Mesendoderm (in vitro differentiated cells): ENCODE results near the gene STAT5A.

Experiments
- DNase-seq: peaks from one replicate; pipeline ENCODE4 v3.0.0; 2013
- H2AK5ac ChIP-seq: 2 replicates; pipeline ENCODE4 v1.6.1; 2013; ENCODE audit warnings: low read length, inconsistent platforms
- H2BK120ac ChIP-seq: 2 replicates; pipeline ENCODE4 v1.6.1; 2013; ENCODE audit warnings: low read depth, mild to moderate bottlenecking, low read length, moderate library complexity, mixed read lengths
- H2BK15ac ChIP-seq: replicated peaks from 2 replicates; pipeline ENCODE4 v1.6.1; 2013; ENCODE audit warnings: low read depth, mild to moderate bottlenecking, moderate library complexity
- H2BK5ac ChIP-seq: 2 replicates; pipeline ENCODE4 v1.6.1; 2013; ENCODE audit warnings: low read length, inconsistent platforms
- H3K18ac ChIP-seq: 2 replicates; pipeline ENCODE4 v1.6.1; 2013; ENCODE audit warnings: mild to moderate bottlenecking, low read length, mixed read lengths
- H3K23ac ChIP-seq: one replicate; pipeline ENCODE4 v1.6.1; 2013; ENCODE audit warnings: low read length
- H3K27ac ChIP-seq: 2 replicates; pipeline ENCODE4 v1.5.1; 2013; ENCODE audit warnings: low read depth, mild to moderate bottlenecking, inconsistent platforms, low read length, moderate library complexity
- H3K27me3 ChIP-seq: 2 replicates; pipeline ENCODE4 v1.6.1; 2013; ENCODE audit warnings: low read length, control low read depth, mild to moderate bottlenecking, inconsistent platforms; ENCODE audit not compliant: insufficient read depth, poor library complexity
- H3K36me3 ChIP-seq: 2 replicates; pipeline ENCODE4 v1.6.1; 2013; ENCODE audit warnings: low read length, inconsistent platforms; ENCODE audit not compliant: control insufficient read depth, insufficient read depth
- H3K4ac ChIP-seq: one replicate; pipeline ENCODE4 v1.6.1; 2013; ENCODE audit warnings: low read depth, mild to moderate bottlenecking, low read length, moderate library complexity
- H3K4me1 ChIP-seq: 2 replicates; pipeline ENCODE4 v1.6.1; 2013; ENCODE audit warnings: low read depth, low read length, inconsistent platforms; ENCODE audit not compliant: control insufficient read depth
- H3K4me2 ChIP-seq: 2 replicates; pipeline ENCODE4 v1.6.1; 2013; ENCODE audit warnings: low read length
- H3K4me3 ChIP-seq: 2 replicates; pipeline ENCODE4 v1.5.1; 2013; ENCODE audit warnings: mild to moderate bottlenecking, low read length
- H3K56ac ChIP-seq: one replicate; pipeline ENCODE4 v1.6.1; 2013; ENCODE audit warnings: low read length
- H3K79me1 ChIP-seq: 2 replicates; pipeline ENCODE4 v1.6.1; 2013; ENCODE audit warnings: low read length, inconsistent platforms
- H3K79me2 ChIP-seq: 2 replicates; pipeline ENCODE4 v1.6.1; 2013; ENCODE audit warnings: mild to moderate bottlenecking, low read length; ENCODE audit not compliant: control insufficient read depth, insufficient read depth
- H3K9ac ChIP-seq: 2 replicates; pipeline ENCODE4 v1.6.1; 2013; ENCODE audit warnings: low read length, inconsistent platforms
- H4K5ac ChIP-seq: one replicate; pipeline ENCODE4 v1.6.1; 2013; ENCODE audit warnings: low read length
- H4K8ac ChIP-seq: one replicate; pipeline ENCODE4 v1.6.1; 2013; ENCODE audit warnings: low read depth, mild to moderate bottlenecking, control low read depth, low read length, moderate library complexity
- WGBS: extraction: QIAGEN DNeasy Blood & Tissue Kit; methylation state at CpG from one replicate; pipeline ENCODE4 v1.1.7; 2013; ENCODE audit warnings: low lambda C conversion rate, missing lambda C conversion rate; ENCODE audit not compliant: insufficient coverage; ENCODE audit errors: extremely low coverage; 5-methylcytosine and 5-hydroxymethylcytosine counted together

Gene STAT5A

GRCh38 chr17:42284024-42284369, 4.3 kb upstream of the STAT5A start:
- H3K4ac ChIP-seq = no peak overlapping the region
- no peak overlapping the region for H2BK5ac ChIP-seq
- H3K79me1 ChIP-seq = no peaks in the 10 kb centered on the region
- no peak overlapping the region for H2BK120ac ChIP-seq
- no peaks in the 10 kb centered on the region for H3K36me3 ChIP-seq
- H3K56ac ChIP-seq = no peak overlapping the region
- no peak overlapping the region for H4K8ac ChIP-seq
- peaks cover 3% of the 10 kb centered on the region for H3K27me3 ChIP-seq
- no peak overlapping the region for H3K18ac ChIP-seq
- no peak overlapping the region for H3K23ac ChIP-seq
- H3K79me2 ChIP-seq = no peaks in the 10 kb centered on the region
- H2BK15ac ChIP-seq = no peak overlapping the region
- no CpG with 5 or more reads among the region's 5 CpGs for WGBS
- H3K4me3 ChIP-seq = no peak overlapping the region
- no peak overlapping the region for H4K5ac ChIP-seq
- H2AK5ac ChIP-seq = no peak overlapping the region
- no peaks in the 10 kb centered on the region for H3K4me1 ChIP-seq
- H3K4me2 ChIP-seq = no peak overlapping the region
- H3K9ac ChIP-seq = no peak overlapping the region
- H3K27ac ChIP-seq = no peak overlapping the region
- DNase-seq = no peak

DNA sequence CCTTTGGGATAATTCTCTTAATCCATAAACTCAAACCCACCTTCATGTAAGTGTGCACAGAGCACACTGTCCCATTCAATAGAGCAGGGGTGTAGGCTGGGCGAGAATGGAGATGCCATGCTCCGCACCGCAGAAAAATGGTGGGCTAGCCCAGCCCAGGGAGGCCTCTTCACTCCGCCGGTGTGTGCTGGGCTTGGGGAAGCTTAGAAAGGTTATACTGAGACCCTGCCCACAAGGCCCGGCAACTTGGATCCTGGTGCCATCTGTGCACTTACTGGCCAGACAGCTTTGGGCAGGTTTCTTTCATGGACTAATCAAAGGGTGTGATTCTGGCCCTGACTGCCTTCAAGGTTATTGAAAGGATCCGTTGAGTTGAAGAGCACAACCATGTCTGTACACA, 3.7 kb upstream of the STAT5A start:
- WGBS = no CpG with 5 or more reads among the region's 7 CpGs
- Histone ChIP-seq H2BK5ac (no peak overlapping the region), H3K4me2 (no peak overlapping the region), H3K9ac (no peak overlapping the region), H4K8ac (no peak overlapping the region), H3K79me1 (no peaks in the 10 kb centered on the region), H4K5ac (no peak overlapping the region), H3K27ac (no peak overlapping the region), H2BK15ac (no peak overlapping the region), H3K79me2 (no peaks in the 10 kb centered on the region), H2BK120ac (no peak overlapping the region), H3K23ac (no peak overlapping the region), H3K36me3 (no peaks in the 10 kb centered on the region), H2AK5ac (no peak overlapping the region), H3K4ac (no peak overlapping the region), H3K56ac (no peak overlapping the region), H3K27me3 (peaks cover 3% of the 10 kb centered on the region), H3K18ac (no peak overlapping the region), H3K4me1 (no peaks in the 10 kb centered on the region), H3K4me3 (no peak overlapping the region)
- no peak for DNase-seq

- DNase-seq = no peak
- Histone ChIP-seq H3K4me1 (no peaks in the 10 kb centered on the region), H3K27ac (no peak overlapping the region), H3K79me2 (no peaks in the 10 kb centered on the region), H4K5ac (no peak overlapping the region), H2BK15ac (no peak overlapping the region), H3K4ac (no peak overlapping the region), H2BK120ac (no peak overlapping the region), H3K36me3 (no peaks in the 10 kb centered on the region), H3K4me3 (no peak overlapping the region), H3K79me1 (no peaks in the 10 kb centered on the region), H3K9ac (no peak overlapping the region), H3K23ac (no peak overlapping the region), H3K4me2 (no peak overlapping the region), H3K18ac (no peak overlapping the region), H3K56ac (no peak overlapping the region), H2AK5ac (no peak overlapping the region), H4K8ac (no peak overlapping the region), H2BK5ac (no peak overlapping the region), H3K27me3 (peaks cover 3% of the 10 kb centered on the region)
- no CpG with 5 or more reads among the region's 11 CpGs for WGBS
Measured at GRCh38 chr17:42285346-42286050, 2.8 kb upstream of the STAT5A start.

DNA sequence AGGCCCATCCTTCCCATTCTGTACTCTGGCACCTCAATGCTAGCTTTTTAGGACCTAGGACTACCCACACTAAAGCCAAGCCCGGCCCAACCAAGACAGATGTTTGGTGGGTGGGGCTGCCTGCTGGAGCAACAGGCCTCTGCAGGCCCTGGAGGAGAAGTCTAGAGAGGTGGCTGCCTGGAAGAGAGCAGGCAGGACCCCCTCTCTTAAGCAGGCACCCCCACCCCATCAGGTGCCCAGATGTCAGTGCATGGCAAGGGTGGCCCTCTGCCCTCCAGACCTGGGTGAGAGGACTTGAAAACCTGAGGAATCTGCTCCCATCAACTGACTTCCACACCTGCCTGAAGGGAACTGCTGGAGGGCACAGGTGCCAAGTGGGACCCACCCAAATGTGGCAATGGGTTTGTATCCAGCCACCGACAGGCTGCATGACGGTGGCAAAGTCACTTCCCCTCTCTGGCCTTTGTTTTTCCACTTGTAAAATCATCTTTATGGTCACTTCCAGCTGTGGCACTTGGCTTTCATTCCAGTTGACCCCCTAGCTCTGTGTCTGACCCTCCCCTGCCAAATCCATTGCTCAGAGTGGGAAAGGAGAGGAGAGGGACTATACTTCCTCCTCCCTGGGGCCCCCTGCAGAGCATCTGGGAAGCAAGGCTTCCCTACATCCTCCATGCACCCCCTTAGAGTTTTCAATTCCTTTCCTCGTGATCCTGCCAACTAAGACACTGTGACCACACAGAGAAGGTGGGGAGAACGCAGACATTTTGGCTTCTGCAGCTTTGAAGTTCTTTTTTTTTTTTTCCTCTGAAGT, 1.7 kb upstream of the STAT5A start:
- no peak overlapping the region for H3K18ac ChIP-seq
- H3K27me3 ChIP-seq = peaks cover 3% of the 10 kb centered on the region
- no peaks in the 10 kb centered on the region for H3K79me2 ChIP-seq
- H3K4me1 ChIP-seq = no peaks in the 10 kb centered on the region
- no peak overlapping the region for H3K56ac ChIP-seq
- DNase-seq = no peak
- no peak overlapping the region for H3K4ac ChIP-seq
- no peak overlapping the region for H2BK5ac ChIP-seq
- no peaks in the 10 kb centered on the region for H3K36me3 ChIP-seq
- no CpG with 5 or more reads among the region's 5 CpGs for WGBS
- H3K79me1 ChIP-seq = no peaks in the 10 kb centered on the region
- no peak overlapping the region for H3K23ac ChIP-seq
- no peak overlapping the region for H3K27ac ChIP-seq
- no peak overlapping the region for H3K9ac ChIP-seq
- no peak overlapping the region for H3K4me2 ChIP-seq
- H4K5ac ChIP-seq = no peak overlapping the region
- H2BK15ac ChIP-seq = no peak overlapping the region
- no peak overlapping the region for H4K8ac ChIP-seq
- no peak overlapping the region for H3K4me3 ChIP-seq
- no peak overlapping the region for H2AK5ac ChIP-seq
- no peak overlapping the region for H2BK120ac ChIP-seq

- H3K27ac ChIP-seq = no peak overlapping the region
- DNase-seq = no peak
- H3K27me3 ChIP-seq = peaks cover 3% of the 10 kb centered on the region
- no peaks in the 10 kb centered on the region for H3K36me3 ChIP-seq
- no peak overlapping the region for H2BK5ac ChIP-seq
- peak overlapping the region; percentile 36 for H3K4me2 ChIP-seq
- H3K18ac ChIP-seq = no peak overlapping the region
- H3K79me2 ChIP-seq = no peaks in the 10 kb centered on the region
- no peaks in the 10 kb centered on the region for H3K4me1 ChIP-seq
- H3K4ac ChIP-seq = no peak overlapping the region
- H2BK15ac ChIP-seq = no peak overlapping the region
- H2AK5ac ChIP-seq = no peak overlapping the region
- H3K23ac ChIP-seq = no peak overlapping the region
- H3K79me1 ChIP-seq = no peaks in the 10 kb centered on the region
- peak overlapping the region; percentile 78 for H3K56ac ChIP-seq
- no CpG with 5 or more reads among the region's 14 CpGs for WGBS
- H4K5ac ChIP-seq = no peak overlapping the region
- no peak overlapping the region for H3K4me3 ChIP-seq
- H4K8ac ChIP-seq = no peak overlapping the region
- H3K9ac ChIP-seq = peak overlapping the region; percentile 24
- H2BK120ac ChIP-seq = no peak overlapping the region
Measured at GRCh38 chr17:42287305-42287976, 857 bp upstream of the STAT5A start.
